NCI-H1436 (cell line): ENCODE measurements around the gene JAK2.
A peak's percentile ranks its signal among the peaks of the same experiment; 100 is the strongest.
"Not testable (repeated sequence)": the region's sequence is repeated elsewhere in the genome, so short reads cannot be mapped to it uniquely, and the experiment has no call there.

Experiments
- DNase-seq: peaks from one replicate; lab custom pipeline; 2025; lab: John Stamatoyannopoulos, UW

JAK2 gene

DNA sequence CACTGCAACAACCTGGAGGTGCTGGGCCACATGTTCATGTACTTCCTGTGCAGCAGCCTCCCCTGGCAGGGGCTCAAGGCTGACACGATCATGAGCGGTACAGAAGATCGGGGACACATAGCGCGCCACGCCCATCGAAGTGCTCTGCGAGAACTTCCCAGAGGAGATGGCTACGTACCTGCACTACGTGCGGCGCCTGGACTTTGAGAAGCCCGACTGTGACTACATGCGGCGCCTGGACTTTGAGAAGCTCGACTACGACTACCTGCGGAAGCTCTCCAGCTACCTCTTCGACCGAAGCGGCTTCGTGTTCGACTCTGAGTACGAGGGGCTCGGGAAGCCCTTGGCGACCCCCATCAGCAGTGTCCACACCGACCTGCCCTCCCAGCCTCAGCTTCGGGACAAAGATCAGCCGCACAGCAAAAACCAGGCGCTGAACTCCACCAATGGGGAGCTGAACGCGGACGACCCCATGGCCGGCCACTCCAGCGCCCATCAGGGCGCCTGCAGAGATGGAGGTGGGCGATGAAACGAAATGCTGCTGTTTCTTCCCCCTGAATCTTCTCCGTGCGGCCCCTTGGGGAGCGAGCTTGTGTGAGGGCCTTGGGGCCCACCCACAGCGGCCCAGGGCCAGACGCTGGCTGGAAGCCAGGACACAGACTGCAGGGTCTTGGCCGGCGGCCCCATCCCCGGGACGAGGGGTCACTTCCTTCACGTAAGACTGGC is 56.5 kb downstream of the JAK2 start:
- DNase-seq: no peak

DNA sequence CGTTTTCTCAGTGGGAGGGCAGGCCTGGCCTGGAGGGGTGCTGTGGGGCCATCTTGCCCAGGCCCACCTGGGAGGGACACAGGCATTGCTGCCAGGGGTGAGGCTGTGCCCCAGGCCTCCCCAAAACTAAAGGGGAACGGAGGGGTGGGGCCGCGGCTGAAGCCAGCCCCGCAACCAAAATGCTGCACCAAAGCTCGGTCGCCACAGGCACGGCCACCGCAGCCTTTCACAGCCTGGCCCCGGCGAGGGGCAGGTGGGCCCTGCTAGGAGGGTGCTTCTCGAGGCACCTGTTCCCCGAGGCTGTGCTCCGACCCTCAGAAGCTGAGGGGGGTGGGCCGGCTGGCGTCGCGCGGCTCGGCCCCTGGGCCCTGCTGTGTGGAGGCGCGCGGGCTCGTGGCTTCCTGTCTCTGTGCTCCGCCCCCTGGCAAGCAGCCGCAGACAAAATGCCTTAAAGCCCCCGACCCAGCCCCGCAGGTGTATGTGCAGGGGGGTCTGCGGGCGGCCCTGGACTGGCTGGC is 57.6 kb downstream of the JAK2 start:
- no peak for DNase-seq

GRCh38 chr9:5043381-5043780 is 58.3 kb downstream of the JAK2 start:
- DNase-seq: no peak

DNA sequence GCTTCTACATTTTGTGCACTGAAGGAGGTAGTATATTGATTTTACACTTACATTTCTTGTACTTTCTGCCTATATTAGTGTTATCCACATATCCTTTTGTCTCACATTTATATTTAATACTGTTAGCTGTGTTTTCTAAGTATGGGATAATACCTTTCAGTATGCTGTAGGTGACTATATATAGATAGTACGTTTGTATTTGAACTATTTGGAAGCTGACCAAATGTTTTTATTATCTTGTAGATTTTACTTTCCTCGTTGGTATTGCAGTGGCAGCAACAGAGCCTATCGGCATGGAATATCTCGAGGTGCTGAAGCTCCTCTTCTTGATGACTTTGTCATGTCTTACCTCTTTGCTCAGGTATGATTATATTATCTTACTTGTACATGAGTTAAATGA is 59.1 kb downstream of the JAK2 start:
- DNase-seq: no peak

DNA sequence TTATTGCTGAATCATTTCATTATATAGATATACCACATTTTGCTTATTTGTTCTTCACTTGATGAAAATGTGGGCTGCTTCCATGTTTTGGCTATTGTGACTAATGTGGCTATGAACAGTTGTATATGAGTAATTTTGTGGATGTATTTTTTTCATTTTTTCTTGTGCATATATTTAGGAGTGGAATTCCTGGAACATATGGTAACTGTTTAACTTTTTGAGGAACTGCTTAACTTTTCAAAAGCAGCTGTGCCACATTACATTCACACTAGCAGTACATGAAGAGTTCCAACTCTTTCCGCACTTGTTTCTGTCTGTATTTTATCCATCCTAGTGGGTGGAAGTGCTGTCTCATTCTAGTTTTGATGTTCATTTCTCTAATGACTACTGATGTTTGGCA is 67.8 kb downstream of the JAK2 start:
- DNase-seq: no peak

- no peak for DNase-seq
Measured at GRCh38 chr9:5062631-5063030, 77.6 kb downstream of the JAK2 start.

- DNase-seq: no peak
Measured at GRCh38 chr9:5072871-5073270, 87.8 kb downstream of the JAK2 start.

GRCh38 chr9:5073701-5074100 is 88.6 kb downstream of the JAK2 start:
- DNase-seq: no peak

- DNase-seq: no peak
Measured at GRCh38 chr9:5085993-5086392, 100.9 kb downstream of the JAK2 start.

- peak; percentile 19 for DNase-seq
Measured at GRCh38 chr9:5089737-5090136, 104.7 kb downstream of the JAK2 start.

- DNase-seq: no peak
Measured at GRCh38 chr9:5095795-5096194, 110.7 kb downstream of the JAK2 start.

GRCh38 chr9:5099466-5099865 is 114.4 kb downstream of the JAK2 start:
- no peak for DNase-seq

GRCh38 chr9:5101127-5101526 is 116.1 kb downstream of the JAK2 start:
- not testable (repeated sequence) for DNase-seq

DNA sequence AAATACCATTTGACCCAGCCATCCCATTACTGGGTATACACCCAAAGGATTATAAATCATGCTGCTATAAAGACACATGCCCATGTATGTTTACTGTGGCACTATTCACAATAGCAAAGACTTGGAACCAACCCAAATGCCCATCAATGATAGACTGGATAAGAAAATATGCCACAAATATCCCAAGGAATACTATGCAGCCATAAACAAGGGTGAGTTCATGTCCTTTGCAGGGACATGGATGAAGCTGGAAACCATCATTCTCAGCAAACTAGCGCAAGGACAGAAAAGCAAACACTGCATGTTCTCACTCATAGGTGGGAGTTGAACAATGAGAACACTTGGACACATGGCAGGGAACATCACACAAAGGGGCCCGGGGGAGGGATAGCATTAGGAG is 121.4 kb downstream of the JAK2 start:
- not testable (repeated sequence) for DNase-seq

DNA sequence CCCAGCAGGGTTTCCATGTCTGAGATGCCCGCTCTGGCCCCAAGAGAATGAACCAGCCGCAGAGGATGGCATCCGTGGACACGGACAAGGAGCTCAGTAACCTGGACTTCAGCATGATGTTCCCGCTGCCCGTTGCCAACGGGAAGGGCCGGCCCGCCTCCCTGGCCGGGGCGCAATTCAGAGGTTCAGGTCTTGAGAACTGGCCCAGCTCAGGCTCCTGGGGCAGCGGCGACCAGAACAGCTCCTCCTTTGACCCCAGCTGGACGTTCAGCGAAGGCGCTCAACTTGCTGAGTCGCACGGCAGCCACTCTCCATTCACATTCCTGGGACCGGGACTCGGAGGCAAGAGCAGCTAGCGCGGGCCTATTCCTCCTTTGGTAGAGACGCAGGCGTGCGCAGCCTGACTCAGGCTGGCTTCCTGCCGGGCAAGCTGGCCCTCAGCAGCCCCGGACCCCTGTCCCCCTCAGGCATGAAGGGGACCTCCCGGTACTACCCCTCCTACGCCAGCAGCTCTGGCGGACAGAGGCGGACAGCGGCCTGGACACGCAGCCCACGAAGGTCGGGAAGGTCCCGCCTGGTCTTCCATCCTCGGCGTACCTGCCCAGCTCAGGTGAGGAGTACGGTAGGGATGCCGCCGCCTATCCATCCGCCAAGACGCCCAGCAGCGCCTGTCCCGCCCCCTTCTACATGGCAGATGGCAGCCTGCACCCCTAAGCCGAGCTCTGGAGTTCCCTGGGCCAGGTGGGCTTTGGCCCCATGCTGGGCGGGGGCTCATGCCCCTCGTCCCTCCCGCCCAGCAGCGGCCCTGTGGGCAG is 126.0 kb downstream of the JAK2 start:
- no peak for DNase-seq

GRCh38 chr9:5111696-5112095 is 126.6 kb downstream of the JAK2 start:
- no peak for DNase-seq

DNA sequence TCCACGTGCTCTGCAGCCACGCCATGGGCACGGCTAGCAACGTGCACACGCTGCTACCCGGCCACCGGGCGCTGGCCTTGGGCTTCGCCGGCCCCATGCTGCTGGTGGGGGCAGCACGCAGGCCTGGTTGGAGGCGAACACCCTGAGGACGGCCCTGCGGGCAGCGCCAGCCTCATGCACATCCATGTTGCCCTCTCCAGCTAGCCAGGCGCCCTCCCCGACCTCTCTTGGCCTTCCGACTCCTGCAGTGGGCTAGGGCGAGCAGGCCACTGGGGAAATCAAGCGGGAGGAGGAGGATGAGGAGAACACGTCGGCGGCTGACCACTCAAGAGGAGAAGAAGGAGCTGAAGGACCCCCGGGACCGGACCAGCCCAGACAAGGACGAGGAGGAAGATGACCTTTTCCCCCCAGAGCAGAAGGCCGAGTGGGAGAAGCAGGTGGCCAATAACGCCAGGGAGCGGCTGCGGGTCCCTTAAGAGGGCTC is 127.1 kb downstream of the JAK2 start:
- no peak for DNase-seq

DNA sequence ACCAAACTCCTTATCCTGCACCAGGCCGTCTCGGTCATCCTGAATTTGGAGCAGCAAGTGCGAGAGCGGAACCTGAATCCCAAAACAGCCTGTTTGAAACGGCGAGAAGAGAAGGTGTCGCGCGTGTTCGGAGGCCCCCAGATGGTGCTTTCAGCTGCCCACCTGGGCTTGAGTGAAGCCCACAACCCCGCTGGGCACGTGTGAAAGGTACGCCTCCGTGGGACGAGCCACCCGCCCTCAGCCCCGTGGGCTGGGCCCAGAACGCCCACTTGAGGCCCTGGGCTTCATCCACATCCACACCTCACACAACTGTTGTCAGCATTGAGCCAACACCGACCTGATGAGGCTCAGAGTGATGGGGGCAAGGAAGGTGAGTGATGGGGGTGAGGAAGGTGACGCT is 127.6 kb downstream of the JAK2 start:
- DNase-seq: no peak

- no peak for DNase-seq
Measured at GRCh38 chr9:5113523-5113922, 128.5 kb downstream of the JAK2 start.

DNA sequence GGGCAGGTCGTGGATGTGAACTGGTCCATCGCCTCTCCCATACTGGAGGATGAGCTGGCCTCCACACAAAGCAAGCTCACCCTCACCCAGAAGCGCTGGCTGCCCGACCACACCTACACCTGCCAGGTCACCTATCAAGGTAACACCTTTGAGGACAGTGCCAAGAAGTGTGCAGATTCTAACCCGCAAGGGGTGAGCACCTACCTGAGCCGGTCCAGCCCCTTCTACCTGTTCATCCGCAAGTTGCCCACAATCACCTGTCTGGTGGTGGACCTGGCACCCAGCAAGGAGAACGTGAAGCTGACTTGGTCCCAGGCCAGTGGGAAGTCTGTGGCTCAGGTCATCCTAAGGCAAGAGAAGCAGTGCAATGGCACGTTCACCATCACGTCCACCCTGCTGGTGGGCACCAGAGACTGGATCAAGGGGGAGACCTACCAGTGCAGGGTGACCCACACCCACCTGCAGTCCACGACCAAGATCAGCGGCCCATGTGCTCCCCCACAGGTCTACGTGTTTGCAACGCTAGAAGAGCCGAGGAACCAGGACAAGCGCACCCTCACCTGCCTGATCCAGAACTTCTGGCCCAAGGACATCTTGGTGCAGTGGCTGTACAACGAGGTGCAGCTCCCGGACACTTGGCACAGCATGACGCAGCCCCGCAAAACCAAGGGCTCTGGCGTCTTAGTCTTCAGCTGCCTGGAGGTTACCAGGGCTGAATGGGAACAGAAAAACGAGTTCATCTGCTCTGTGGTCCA is 129.1 kb downstream of the JAK2 start:
- no peak for DNase-seq

DNA sequence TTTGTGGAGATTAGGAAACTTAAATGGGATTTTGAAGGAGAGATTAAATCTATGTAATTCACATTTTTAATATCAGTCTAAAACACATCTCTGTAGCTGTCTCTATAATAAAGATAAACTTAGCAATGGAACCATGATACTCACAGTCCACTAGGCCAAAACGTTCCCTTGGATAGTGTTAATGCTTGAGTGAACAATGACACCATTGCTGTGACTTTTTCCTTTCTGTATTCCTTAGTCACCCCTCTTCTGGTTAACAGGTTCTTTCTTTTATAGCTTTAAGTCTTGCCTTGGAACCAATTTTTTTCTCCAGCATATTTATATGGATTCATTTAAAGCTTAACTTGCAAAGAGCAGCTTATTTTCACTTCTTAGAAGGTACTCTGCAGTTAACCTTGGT is 137.0 kb downstream of the JAK2 start:
- no peak for DNase-seq

GRCh38 chr9:5122516-5122915 is 137.4 kb downstream of the JAK2 start:
- no peak for DNase-seq
